HepG2 (cell line): Measurements from ENCODE around the gene MAD2L2. TPM values are rescaled to one million over a fixed set of nuclear protein-coding genes. Genes with fewer than 3 reads are reported as not detected.

ENCODE experiments used
- CREB1 ChIP-seq, 2 experiments: fragments of 450-650 bp in 1 of 2; IDR thresholded peaks; 2 replicates each; pipeline ENCODE4 v1.6.1; 2016 to 2017; ENCODE audit warnings: control low read depth in 1 of 2, mild to moderate bottlenecking in 1 of 2, missing compliant biosample characterization in 1 of 2, missing genetic modification characterization in 1 of 2
- ELK4 ChIP-seq: sonication (generic); formaldehyde crosslinking; IDR thresholded peaks from 2 replicates; pipeline ENCODE4 v1.9.0; 2021; ENCODE audit warnings: missing genetic modification reagents, borderline replicate concordance
- MAZ ChIP-seq, 2 experiments: sonication (generic) in 1 of 2; formaldehyde crosslinking in 1 of 2; IDR thresholded peaks; 2 replicates each; pipeline versions ENCODE4 v1.5.0 to v1.6.1; 2012 to 2020; ENCODE audit warnings: low read depth in 2 of 2, mild to moderate bottlenecking in 2 of 2, borderline replicate concordance in 1 of 2, improper control_type of control experiment in 1 of 2, low read length in 1 of 2, missing genetic modification reagents in 1 of 2, moderate library complexity in 1 of 2
- NONO ChIP-seq, 2 experiments: fragments of 450-650 bp in 1 of 2; sonication (generic) in 1 of 2; formaldehyde crosslinking in 1 of 2; IDR thresholded peaks in 1 of 2; conservative IDR thresholded peaks in 1 of 2; 2 replicates each; pipeline versions ENCODE4 v1.6.1 to v1.8.0; 2017 to 2022; ENCODE audit warnings: mild to moderate bottlenecking in 1 of 2, missing genetic modification reagents in 1 of 2, moderate library complexity in 1 of 2
- PAXIP1 ChIP-seq: sonication (generic); formaldehyde crosslinking; conservative IDR thresholded peaks from 2 replicates; pipeline ENCODE4 v1.4.0; 2020; ENCODE audit warnings: mild to moderate bottlenecking, missing genetic modification reagents, moderate library complexity
- PHF21A ChIP-seq: sonication (generic); formaldehyde crosslinking; IDR thresholded peaks from 2 replicates; pipeline ENCODE4 v1.5.0; 2020; ENCODE audit warnings: mild to moderate bottlenecking, missing genetic modification reagents
- STAT6 ChIP-seq: sonication (generic); formaldehyde crosslinking; IDR thresholded peaks from 2 replicates; pipeline ENCODE4 v1.4.0; 2020; ENCODE audit warnings: missing genetic modification reagents, mild to moderate bottlenecking, borderline replicate concordance
- TAF15 ChIP-seq: fragments of 200-400 bp; formaldehyde crosslinking; IDR thresholded peaks from one replicate; pipeline ENCODE4 v1.6.1; 2018; ENCODE audit warnings: mild to moderate bottlenecking, low read depth, low read length; ENCODE audit not compliant: poor library complexity, severe bottlenecking
- TEF ChIP-seq: sonication (generic); formaldehyde crosslinking; IDR thresholded peaks from 2 replicates; pipeline ENCODE4 v1.5.0; 2020; ENCODE audit warnings: missing genetic modification reagents
- ZNF547 ChIP-seq: sonication (generic); formaldehyde crosslinking; IDR thresholded peaks from 2 replicates; pipeline ENCODE4 v1.5.1; 2020; ENCODE audit warnings: mild to moderate bottlenecking, missing genetic modification reagents
- ZNF556 ChIP-seq: sonication (generic); formaldehyde crosslinking; IDR thresholded peaks from 2 replicates; pipeline ENCODE4 v1.4.0; 2020; ENCODE audit warnings: mild to moderate bottlenecking, missing genetic modification reagents, borderline replicate concordance
- ZNF577 ChIP-seq: sonication (generic); formaldehyde crosslinking; IDR thresholded peaks from 2 replicates; pipeline ENCODE4 v1.4.0; 2020; ENCODE audit warnings: mild to moderate bottlenecking, low read depth, missing genetic modification reagents, borderline replicate concordance
- ZNF639 ChIP-seq: conservative IDR thresholded peaks from 2 replicates; pipeline ENCODE4 v1.6.1; 2018; ENCODE audit warnings: missing genetic modification reagents
- ZNF678 ChIP-seq: sonication (generic); formaldehyde crosslinking; IDR thresholded peaks from 2 replicates; pipeline ENCODE4 v1.4.0; 2020; ENCODE audit warnings: mild to moderate bottlenecking, missing genetic modification reagents
- ZNF761 ChIP-seq: sonication (generic); formaldehyde crosslinking; conservative IDR thresholded peaks from 2 replicates; pipeline ENCODE4 v1.4.0; 2020; ENCODE audit warnings: mild to moderate bottlenecking, missing genetic modification reagents
- ZNF782 ChIP-seq: sonication (generic); formaldehyde crosslinking; IDR thresholded peaks from 2 replicates; pipeline ENCODE4 v1.4.0; 2020; ENCODE audit warnings: missing genetic modification reagents, mild to moderate bottlenecking, borderline replicate concordance
- polyA plus RNA-seq, 8 experiments: library from polyadenylated mRNA; depleted of rRNA in 3 of 8; stranded (reverse) in 7 of 8; unstranded in 1 of 8; fragments of >200 nt; fragmentation: Illumina TruSeq in 4 of 8; extraction: Trizol in 4 of 8; gene quantifications; 2 replicates each; pipeline versions ENCODE4 v1.2.1 to v1.2.3, GENCODE V29; 2011 to 2016; ENCODE audit warnings: low read depth in 4 of 8, missing spikeins in 1 of 8, mixed read lengths in 1 of 8; ENCODE audit not compliant: insufficient read depth in 1 of 8
- total RNA-seq, 5 experiments: library from RNA; depleted of rRNA; stranded (reverse); fragments of >200 nt; fragmentation: Illumina TruSeq; extraction: Trizol; gene quantifications; 2 replicates each; pipeline ENCODE4 v1.2.3, GENCODE V29; 2016; ENCODE audit warnings: low read depth in 1 of 5

Gene MAD2L2
- total and polyA plus RNA-seq, 2 of the 13 experiments (the other 11 are each of a cell fraction or from before 2014, with no cell fraction given) = 51.8 to 53.8 TPM

- TF ChIP-seq NONO (IDR thresholded peaks at IDR 0.05) (no peak), NONO (CRISPR knock-in tag; conservative IDR thresholded peaks at IDR 0.05) (peak; percentile 44; the same call in 1 of the 2 replicates), ZNF639 (CRISPR knock-in tag) (peak; percentile 96), PAXIP1 (peak; percentile 61), ZNF678 (CRISPR knock-in tag) (0 out of 2 replicates have a peak, but pooled peaks have one; percentile 1), ZNF577 (CRISPR knock-in tag) (no peak), TAF15 (peak; percentile 28), ZNF761 (CRISPR knock-in tag) (peak; percentile 73; the same call in 1 of the 2 replicates), ZNF547 (CRISPR knock-in tag) (peak; percentile 24; the same call in 1 of the 2 replicates), STAT6 (no peak), ZNF782 (no peak), CREB1 (IDR thresholded peaks at IDR 0.05) (peak; percentile 62; the same call in 1 of the 2 replicates), CREB1 (CRISPR knock-in tag; IDR thresholded peaks at IDR 0.05) (peak; percentile 62; the same call in 1 of the 2 replicates), TEF (CRISPR knock-in tag) (no peak), ZNF556 (CRISPR knock-in tag) (peak; percentile 66; the same call in 1 of the 2 replicates), MAZ (IDR thresholded peaks at IDR 0.05; ENCODE audit: borderline replicate concordance, low read depth, low read length) (peak; percentile 69; the same call in 1 of the 2 replicates), MAZ (CRISPR knock-in tag; IDR thresholded peaks at IDR 0.05; ENCODE audit: low read depth) (peak; percentile 86), PHF21A (CRISPR knock-in tag) (peak; percentile 63), ELK4 (CRISPR knock-in tag) (0 out of 2 replicates have a peak, but pooled peaks have one; percentile 21)
Measured at GRCh38 chr1:11681071-11681771, at the start of gene MAD2L2 (continued).
